Gastrocnemius medialis (tissue), 4 donors: ENCODE measurements around the gene SGK1. TPM values are rescaled to one million over a fixed set of nuclear protein-coding genes. Genes with fewer than 3 reads are reported as not detected.

Experiments
- ATAC-seq, 2 donors: fragments of 150-250 bp; one replicate each; pipeline ENCODE4 v1.9.1; 2016
- DNase-seq, 2 donors: peaks; one replicate each; pipeline ENCODE4 v3.0.0-alpha.2; 2019
- H3K27ac ChIP-seq, 4 donors: fragments of 200-600 bp; sonication (generic); 1 replicate in 1 of 4; 2 replicates in 3 of 4; pipeline ENCODE4 v1.5.1; 2016 to 2018; ENCODE audit warnings: mild to moderate bottlenecking in 2 of 4, moderate library complexity in 1 of 4
- H3K27me3 ChIP-seq, 3 donors: fragments of 200-600 bp; sonication (generic) in 2 of 3; 1 replicate in 1 of 3; 2 replicates in 2 of 3; pipeline versions ENCODE4 v1.5.1 to v1.6.0; 2016 to 2019; ENCODE audit warnings: mild to moderate bottlenecking in 1 of 3, moderate library complexity in 1 of 3
- H3K36me3 ChIP-seq, 2 donors: fragments of 200-600 bp; sonication (generic) in 1 of 2; one replicate each; pipeline ENCODE4 v1.5.1; 2017 to 2018
- H3K4me1 ChIP-seq, 2 donors: fragments of 200-600 bp; sonication (generic) in 1 of 2; one replicate each; pipeline ENCODE4 v1.5.1; 2016 to 2017; ENCODE audit warnings: mild to moderate bottlenecking in 2 of 2
- H3K4me3 ChIP-seq, 4 donors: fragments of 200-600 bp; sonication (generic) in 3 of 4; 1 replicate in 1 of 4; 2 replicates in 3 of 4; pipeline ENCODE4 v1.5.1; 2016 to 2019; ENCODE audit warnings: mild to moderate bottlenecking in 2 of 4
- H3K9me3 ChIP-seq, 3 donors: fragments of 200-600 bp; sonication (generic) in 2 of 3; 1 replicate in 1 of 3; 2 replicates in 2 of 3; pipeline ENCODE4 v1.5.1; 2016 to 2019
- POLR2A ChIP-seq, 2 donors: fragments of 450-650 bp; IDR thresholded peaks; one replicate each; pipeline ENCODE4 v1.6.1; 2017; ENCODE audit warnings: antibody characterized with exemption in 2 of 2, mild to moderate bottlenecking in 2 of 2, moderate library complexity in 2 of 2
- in situ Hi-C, 4 donors: fragments of 200-750 bp; cut with MboI; loops; one replicate each; pipeline versions ENCODE4 v1.15.0 to v1.8.0; 2017; ENCODE audit warnings: low sequenced_read_pairs in 4 of 4
- intact Hi-C: fragments of 100-400 bp; cut with DNase I; formaldehyde crosslinking; loops from one replicate; pipeline ENCODE4 v1.15.1; 2023; ENCODE audit warnings: low total_unique reads
- total RNA-seq, 4 donors: library from RNA; depleted of rRNA; stranded (reverse); fragments of >200 nt; gene quantifications; one replicate each; pipeline versions ENCODE4 v1.1.0 to v1.2.3, GENCODE V29; 2016
- TF ChIP-seq, protein P1 (sequence below), 5 experiments: fragments of 450-650 bp in 3 of 5; fragments of 200-600 bp in 2 of 5; sonication (generic) in 2 of 5; IDR thresholded peaks in 4 of 5; conservative IDR thresholded peaks in 1 of 5; 1 replicate in 4 of 5; 2 replicates in 1 of 5; pipeline ENCODE4 v1.5.1; 2016 to 2019; ENCODE audit warnings: antibody characterized with exemption in 5 of 5, mild to moderate bottlenecking in 3 of 5, moderate library complexity in 3 of 5

Gene SGK1
- total RNA-seq, 4 donors from 2014 or later = 43.7 to 100 (median 56.2) TPM

DNA sequence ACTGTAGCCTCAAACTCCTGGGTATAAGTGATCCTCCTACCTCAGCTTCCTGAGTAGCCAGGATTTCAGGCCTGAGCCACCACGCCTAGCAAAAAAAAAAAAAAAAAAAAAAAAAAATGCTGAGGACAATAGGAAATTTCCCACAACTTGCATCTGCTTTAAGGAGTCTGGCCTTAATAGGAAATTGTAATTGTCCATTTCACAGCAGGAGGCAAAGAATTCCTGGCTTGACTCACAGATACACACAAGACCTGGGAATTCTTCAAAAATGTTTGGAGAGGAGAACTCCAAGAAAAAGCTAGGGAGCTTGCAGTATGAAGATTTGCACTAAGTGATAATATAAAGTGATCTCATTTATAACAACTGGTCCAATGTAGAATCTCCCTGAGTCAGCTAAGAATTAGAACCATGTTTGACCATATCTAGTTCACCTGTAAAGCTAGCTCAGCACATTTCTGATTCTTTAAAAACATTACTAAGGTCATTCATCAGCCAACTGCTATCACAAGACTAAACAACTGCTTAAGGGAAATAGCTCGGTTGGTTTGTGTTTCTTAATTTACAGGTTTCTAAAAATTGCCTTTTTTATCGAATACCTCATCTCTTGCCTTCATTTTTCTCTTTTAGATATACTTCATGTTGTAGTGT, 185.3 kb downstream of the SGK1 start:
- Histone ChIP-seq H3K9me3 (no peaks in the 10 kb centered on the region), H3K4me1 (no peaks in the 10 kb centered on the region), H3K4me3 (no peak overlapping the region), H3K27ac (no peak overlapping the region), H3K27me3 (no peaks in the 10 kb centered on the region), H3K36me3 (no peaks in the 10 kb centered on the region)
- intact Hi-C loops (no loop called here), in situ Hi-C loops (no loop called here)
- TF ChIP-seq, protein P1, sequence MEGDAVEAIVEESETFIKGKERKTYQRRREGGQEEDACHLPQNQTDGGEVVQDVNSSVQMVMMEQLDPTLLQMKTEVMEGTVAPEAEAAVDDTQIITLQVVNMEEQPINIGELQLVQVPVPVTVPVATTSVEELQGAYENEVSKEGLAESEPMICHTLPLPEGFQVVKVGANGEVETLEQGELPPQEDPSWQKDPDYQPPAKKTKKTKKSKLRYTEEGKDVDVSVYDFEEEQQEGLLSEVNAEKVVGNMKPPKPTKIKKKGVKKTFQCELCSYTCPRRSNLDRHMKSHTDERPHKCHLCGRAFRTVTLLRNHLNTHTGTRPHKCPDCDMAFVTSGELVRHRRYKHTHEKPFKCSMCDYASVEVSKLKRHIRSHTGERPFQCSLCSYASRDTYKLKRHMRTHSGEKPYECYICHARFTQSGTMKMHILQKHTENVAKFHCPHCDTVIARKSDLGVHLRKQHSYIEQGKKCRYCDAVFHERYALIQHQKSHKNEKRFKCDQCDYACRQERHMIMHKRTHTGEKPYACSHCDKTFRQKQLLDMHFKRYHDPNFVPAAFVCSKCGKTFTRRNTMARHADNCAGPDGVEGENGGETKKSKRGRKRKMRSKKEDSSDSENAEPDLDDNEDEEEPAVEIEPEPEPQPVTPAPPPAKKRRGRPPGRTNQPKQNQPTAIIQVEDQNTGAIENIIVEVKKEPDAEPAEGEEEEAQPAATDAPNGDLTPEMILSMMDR (IDR thresholded peaks at IDR 0.05 in 4 of 5, conservative IDR thresholded peaks at IDR 0.05 in 1 of 5) = no peak
- TF ChIP-seq POLR2A (IDR thresholded peaks at IDR 0.05) = no peak
- ATAC-seq (no peak), DNase-seq (no peak)

DNA sequence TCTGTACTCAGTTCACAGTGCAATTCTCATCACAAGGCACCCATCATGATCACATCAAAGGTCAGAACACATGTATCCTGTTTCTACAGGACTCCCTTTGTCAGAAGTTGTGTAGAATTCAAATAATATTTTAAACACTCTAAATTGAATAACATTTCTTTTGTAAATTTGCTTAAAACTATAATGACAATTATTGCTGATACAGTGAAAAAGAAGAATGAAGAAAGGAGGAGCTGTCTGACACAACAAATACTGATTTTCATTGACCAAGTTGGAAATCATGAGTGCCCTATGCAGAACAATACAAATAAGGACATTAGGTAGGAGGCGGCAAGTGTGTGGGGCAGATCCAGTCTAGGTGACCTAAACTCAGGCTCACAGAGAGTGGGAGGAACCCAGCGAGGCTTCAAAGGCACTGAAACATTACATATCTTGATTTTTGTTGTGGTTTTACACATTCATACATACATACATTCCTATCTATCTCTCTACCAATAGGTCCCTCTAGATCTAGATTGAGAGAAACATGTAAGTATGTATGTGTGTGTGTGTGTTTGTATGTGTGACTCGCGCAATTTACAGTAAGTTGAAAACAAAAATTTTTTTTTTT, 186.3 kb downstream of the SGK1 start:
- in situ Hi-C loops = no loop called here
- intact Hi-C loops = no loop called here
- no peak for DNase-seq
- Histone ChIP-seq H3K9me3 (no peaks in the 10 kb centered on the region), H3K36me3 (no peaks in the 10 kb centered on the region), H3K27ac (no peak overlapping the region), H3K4me1 (no peaks in the 10 kb centered on the region), H3K4me3 (no peak overlapping the region), H3K27me3 (no peaks in the 10 kb centered on the region)
- no peak for TF ChIP-seq POLR2A (IDR thresholded peaks at IDR 0.05)
- TF ChIP-seq, protein P1 (IDR thresholded peaks at IDR 0.05 in 4 of 5, conservative IDR thresholded peaks at IDR 0.05 in 1 of 5) = no peak
- no peak for ATAC-seq

DNA sequence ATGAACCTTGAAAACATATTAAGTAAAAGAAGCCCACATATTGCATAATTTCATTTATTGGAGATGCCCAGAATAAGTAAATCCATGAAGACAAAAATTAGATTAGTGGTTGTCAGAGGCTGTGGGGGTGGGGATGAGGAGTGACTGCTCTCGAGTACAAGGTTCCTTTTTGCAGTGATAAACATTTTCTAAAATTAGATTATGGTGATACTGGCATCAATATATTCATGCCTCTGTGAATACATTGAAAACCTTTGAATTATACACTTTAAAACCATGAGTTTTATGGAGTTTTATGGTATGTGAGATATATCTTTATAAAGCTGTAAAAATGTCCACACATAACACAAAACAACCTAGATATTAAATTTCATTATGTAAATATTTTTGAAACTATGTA, 189.8 kb downstream of the SGK1 start:
- in situ Hi-C loops (no loop called here), intact Hi-C loops (no loop called here)
- H3K36me3 ChIP-seq = no peaks in the 10 kb centered on the region
- ATAC-seq (no peak), DNase-seq (no peak)
- no peaks in the 10 kb centered on the region for H3K4me1 ChIP-seq
- TF ChIP-seq, protein P1 (IDR thresholded peaks at IDR 0.05 in 4 of 5, conservative IDR thresholded peaks at IDR 0.05 in 1 of 5) = no peak
- TF ChIP-seq POLR2A (IDR thresholded peaks at IDR 0.05) = no peak
- H3K27me3 ChIP-seq = no peaks in the 10 kb centered on the region
- H3K4me3 ChIP-seq = no peak overlapping the region
- H3K27ac ChIP-seq = no peak overlapping the region
- H3K9me3 ChIP-seq = no peaks in the 10 kb centered on the region

DNA sequence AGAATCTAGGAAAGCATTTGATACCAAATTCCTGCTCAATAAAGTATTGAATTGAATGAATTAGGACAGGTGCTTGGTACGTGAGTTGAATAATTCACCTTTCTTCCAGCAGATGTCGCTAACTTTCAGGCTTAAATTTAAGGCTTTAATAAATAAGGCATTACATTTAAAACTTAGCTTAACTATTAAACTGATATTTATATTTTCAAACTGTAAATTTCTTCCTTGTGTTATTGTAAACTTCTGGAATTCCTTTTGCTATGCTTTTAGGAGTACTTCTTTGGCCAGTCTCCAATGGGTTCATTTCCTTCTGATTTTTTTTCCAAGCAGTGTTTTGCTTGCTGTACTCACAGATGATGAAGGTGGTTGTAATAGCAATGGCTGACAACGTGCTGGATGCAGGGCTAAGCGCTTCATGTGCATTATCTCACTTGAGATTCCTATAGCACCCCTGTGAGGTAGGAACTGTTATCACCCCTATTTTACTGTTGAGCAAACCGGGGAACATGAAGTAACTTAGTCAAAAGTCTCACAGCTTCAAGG, 194.2 kb downstream of the SGK1 start:
- no peak for TF ChIP-seq POLR2A (IDR thresholded peaks at IDR 0.05)
- TF ChIP-seq, protein P1 (IDR thresholded peaks at IDR 0.05 in 4 of 5, conservative IDR thresholded peaks at IDR 0.05 in 1 of 5) = peak; percentile 17 to 74 (median 56)
- Histone ChIP-seq H3K36me3 (no peaks in the 10 kb centered on the region), H3K4me3 (no peak overlapping the region), H3K27ac (no peak overlapping the region), H3K4me1 (no peaks in the 10 kb centered on the region), H3K9me3 (no peaks in the 10 kb centered on the region), H3K27me3 (no peaks in the 10 kb centered on the region)
- DNase-seq (no peak), ATAC-seq (peak in 1 of 2 donors; percentile 49)
- in situ Hi-C loops (no loop called here), intact Hi-C loops (loop anchor here (1.0 to 5.0 kb wide), 2 partner anchors 759 to 819 kb away; no protein-coding TSS in a partner anchor)
